Measurements from ENCODE around the gene TOP1. TPM values are rescaled to one million over a fixed set of nuclear protein-coding genes. Genes with fewer than 3 reads are reported as not detected.

The TOP1 gene
- total and polyA plus RNA-seq, 9 of the 15 experiments (the other 6 are each of a cell fraction or from before 2014, with no cell fraction given), result 26.4 to 127 (median 39.6) TPM

GRCh38 chr20:41034239-41034638 is 5.6 kb downstream of the TOP1 start (continued):
- peak; percentile 84 for TF ChIP-seq NFIC (IDR thresholded peaks at IDR 0.05)
- no peak for TF ChIP-seq ZNF780A (CRISPR knock-in tag; IDR thresholded peaks at IDR 0.05)
- TF ChIP-seq, protein P1, sequence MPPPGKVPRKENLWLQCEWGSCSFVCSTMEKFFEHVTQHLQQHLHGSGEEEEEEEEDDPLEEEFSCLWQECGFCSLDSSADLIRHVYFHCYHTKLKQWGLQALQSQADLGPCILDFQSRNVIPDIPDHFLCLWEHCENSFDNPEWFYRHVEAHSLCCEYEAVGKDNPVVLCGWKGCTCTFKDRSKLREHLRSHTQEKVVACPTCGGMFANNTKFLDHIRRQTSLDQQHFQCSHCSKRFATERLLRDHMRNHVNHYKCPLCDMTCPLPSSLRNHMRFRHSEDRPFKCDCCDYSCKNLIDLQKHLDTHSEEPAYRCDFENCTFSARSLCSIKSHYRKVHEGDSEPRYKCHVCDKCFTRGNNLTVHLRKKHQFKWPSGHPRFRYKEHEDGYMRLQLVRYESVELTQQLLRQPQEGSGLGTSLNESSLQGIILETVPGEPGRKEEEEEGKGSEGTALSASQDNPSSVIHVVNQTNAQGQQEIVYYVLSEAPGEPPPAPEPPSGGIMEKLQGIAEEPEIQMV (tag; conservative IDR thresholded peaks at IDR 0.05; ENCODE audit: low read depth), result no peak
- no peak for TF ChIP-seq ZNF407 (IDR thresholded peaks at IDR 0.05; ENCODE audit: low read depth)
- TF ChIP-seq NCOR1 (IDR thresholded peaks at IDR 0.05), result peak; percentile 84
- TF ChIP-seq NFYB (IDR thresholded peaks at IDR 0.05; ENCODE audit: extremely low read depth, insufficient read length), result no peak
- TF ChIP-seq ZEB2 (IDR thresholded peaks at IDR 0.05), result no peak
- TF ChIP-seq TOE1 (IDR thresholded peaks at IDR 0.05; ENCODE audit: borderline replicate concordance), result peak; percentile 25; the same call in 1 of the 2 replicates
- no peak for TF ChIP-seq TOE1 (CRISPR knock-in tag; IDR thresholded peaks at IDR 0.05; ENCODE audit: borderline replicate concordance, low read depth)
- no peak for TF ChIP-seq DACH1 (IDR thresholded peaks at IDR 0.05; ENCODE audit: partially characterized antibody)
- no peak for TF ChIP-seq BCOR (IDR thresholded peaks at IDR 0.05)
- peak; percentile 58 to 64; a peak in 2 of 4 replicates for TF ChIP-seq TRIM24 (IDR thresholded peaks at IDR 0.05)
- TF ChIP-seq GATA2 (CRISPR knock-in tag; IDR thresholded peaks at IDR 0.05), result peak; percentile 75
- TF ChIP-seq NCOA1 (IDR thresholded peaks at IDR 0.05; ENCODE audit: low read depth), result no peak
- TF ChIP-seq ZNF239 (CRISPR knock-in tag; IDR thresholded peaks at IDR 0.05), result no peak
- no peak for TF ChIP-seq MAZ (CRISPR knock-in tag; conservative IDR thresholded peaks at IDR 0.05 in 1 of 2, IDR thresholded peaks at IDR 0.05 in 1 of 2)
- no peak for TF ChIP-seq HNRNPL (IDR thresholded peaks at IDR 0.05; ENCODE audit: low read depth, low read length)
- no peak for TF ChIP-seq STAT5B (CRISPR knock-in tag; IDR thresholded peaks at IDR 0.05)
- TF ChIP-seq TEAD4 (IDR thresholded peaks at IDR 0.05; ENCODE audit: low read length), result peak; percentile 89
- TF ChIP-seq TEAD4 (CRISPR knock-in tag; IDR thresholded peaks at IDR 0.05; ENCODE audit: borderline replicate concordance), result no peak
- peak; percentile 85; the same call in 1 of the 2 replicates for TF ChIP-seq POLR2AphosphoS5 (IDR thresholded peaks at IDR 0.05; ENCODE audit: control insufficient read depth, insufficient read depth, low read depth, low read length)
- no peak for TF ChIP-seq NR2C1 (IDR thresholded peaks at IDR 0.05)
- no peak for TF ChIP-seq NR2C1 (tag; IDR thresholded peaks at IDR 0.05)
- TF ChIP-seq CTBP1 (IDR thresholded peaks at IDR 0.05; ENCODE audit: borderline replicate concordance), result 0 out of 2 replicates have a peak, but pooled peaks have one; percentile 30
